Erythroblast (primary cell): ENCODE measurements around the gene GATA6.

Source experiments
- GATA1 ChIP-seq: IDR thresholded peaks from 2 replicates; pipeline ENCODE4 v1.6.1; 2011; ENCODE audit warnings: low read depth, mild to moderate bottlenecking, control low read depth, low read length, moderate library complexity
- POLR2A ChIP-seq: IDR thresholded peaks from 2 replicates; pipeline ENCODE4 v1.6.1; 2011; ENCODE audit warnings: mild to moderate bottlenecking, low read length

DNA sequence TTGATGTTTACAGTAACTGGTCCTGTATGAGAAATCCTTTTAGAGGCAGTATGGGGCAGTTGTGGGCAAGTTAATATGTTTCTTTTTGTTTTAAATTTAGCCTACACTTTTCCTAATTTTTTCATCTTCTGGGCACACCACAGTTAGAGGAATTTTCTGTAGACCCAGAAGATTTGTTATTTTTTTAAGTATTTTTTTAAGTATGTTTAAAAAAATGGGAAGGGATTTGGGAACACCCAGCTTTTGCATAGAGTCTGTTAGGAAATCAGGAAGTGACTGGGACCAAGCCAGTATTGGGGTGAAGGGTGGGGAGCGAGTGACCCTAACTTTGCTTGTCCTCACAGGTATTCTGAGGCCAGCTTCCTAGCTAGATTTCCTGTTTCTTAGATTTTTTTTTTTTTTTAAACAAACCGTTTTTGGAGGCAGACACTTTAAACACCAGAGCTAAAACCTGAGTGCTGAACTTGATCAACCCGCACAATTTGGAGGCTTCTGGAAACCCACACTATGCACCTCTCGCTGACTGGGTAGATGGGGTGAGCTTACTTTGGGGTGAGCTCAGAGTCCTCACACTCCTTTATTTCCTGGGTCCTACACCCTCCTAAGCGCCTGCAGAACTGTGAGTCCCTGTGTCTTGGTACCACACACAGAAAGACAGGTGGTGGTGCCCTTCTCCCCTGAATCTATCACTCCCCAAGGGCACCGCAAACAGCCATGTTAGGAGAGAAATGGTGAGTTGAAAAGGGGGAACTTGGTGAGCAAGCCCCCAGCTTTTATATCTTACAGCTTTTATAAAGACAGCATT lies 5.2 kb downstream of the GATA6 start:
- no peak for TF ChIP-seq POLR2A
- no peak for TF ChIP-seq GATA1
